Smooth muscle cell (in vitro differentiated cells): Measurements from ENCODE around the gene MRPL4. TPM values are rescaled to one million over a fixed set of nuclear protein-coding genes. Genes with fewer than 3 reads are reported as not detected.
A peak's percentile ranks its signal among the peaks of the same experiment; 100 is the strongest.

Source experiments
- DNase-seq: peaks from one replicate; lab custom pipeline; 2025; ENCODE audit not compliant: unreplicated experiment; lab: John Stamatoyannopoulos, UW
- H2AFZ ChIP-seq: fragments of 200-600 bp; sonication (generic); 2 replicates; pipeline ENCODE4 v1.6.0; 2016; ENCODE audit warnings: antibody characterized with exemption, low read depth, mild to moderate bottlenecking
- H3F3A ChIP-seq: fragments of 200-600 bp; sonication (generic); 2 replicates; pipeline ENCODE4 v1.6.0; 2017; ENCODE audit warnings: antibody characterized with exemption, low read depth
- H3K27ac ChIP-seq: fragments of 200-600 bp; sonication (generic); 2 replicates; pipeline ENCODE4 v1.5.1; 2016; ENCODE audit warnings: low read depth, mild to moderate bottlenecking
- H3K27me3 ChIP-seq: fragments of 200-600 bp; sonication (generic); 2 replicates; pipeline ENCODE4 v1.6.1; 2016; ENCODE audit warnings: low read depth, mild to moderate bottlenecking
- H3K36me3 ChIP-seq: fragments of 200-600 bp; sonication (generic); 2 replicates; pipeline ENCODE4 v1.5.1; 2016; ENCODE audit warnings: low read depth
- H3K4me1 ChIP-seq: fragments of 200-600 bp; sonication (generic); 2 replicates; pipeline ENCODE4 v1.5.1; 2016; ENCODE audit warnings: low read depth
- H3K4me2 ChIP-seq: fragments of 200-600 bp; sonication (generic); 2 replicates; pipeline ENCODE4 v1.6.0; 2016; ENCODE audit warnings: mild to moderate bottlenecking
- H3K4me3 ChIP-seq: fragments of 200-600 bp; sonication (generic); 2 replicates; pipeline ENCODE4 v1.5.1; 2016; ENCODE audit warnings: mild to moderate bottlenecking
- H3K79me2 ChIP-seq: fragments of 200-600 bp; sonication (generic); 2 replicates; pipeline ENCODE4 v1.6.0; 2016; ENCODE audit warnings: low read depth, mild to moderate bottlenecking
- H3K9ac ChIP-seq: fragments of 200-600 bp; sonication (generic); 2 replicates; pipeline ENCODE4 v1.6.0; 2016; ENCODE audit warnings: low read depth
- H3K9me3 ChIP-seq: fragments of 200-600 bp; sonication (generic); replicated peaks from 2 replicates; pipeline ENCODE4 v1.5.1; 2016; ENCODE audit warnings: low read depth
- H4K20me1 ChIP-seq: fragments of 200-600 bp; sonication (generic); 2 replicates; pipeline ENCODE4 v1.6.0; 2016; ENCODE audit warnings: low read depth
- WGBS: methylation state at CpG from one replicate; pipeline ENCODE4 v1.1.7; 2016; ENCODE audit warnings: low lambda C conversion rate; 5-methylcytosine and 5-hydroxymethylcytosine counted together
- polyA plus RNA-seq: library from polyadenylated mRNA; unstranded; fragments of >200 nt; fragmentation: Nextera tagmentation; extraction: Ambion mirVana; gene quantifications from 2 replicates; pipeline ENCODE4 v1.2.1, GENCODE V29; 2016
- total RNA-seq: library from RNA; depleted of rRNA; stranded (reverse); fragments of >200 nt; gene quantifications from 2 replicates; pipeline ENCODE4 v1.2.3, GENCODE V29; 2014
- TF ChIP-seq, protein P1 (sequence below): fragments of 200-600 bp; sonication (generic); IDR thresholded peaks from 2 replicates; pipeline ENCODE4 v1.5.1; 2017; ENCODE audit warnings: borderline replicate concordance, mild to moderate bottlenecking, antibody characterized with exemption; ENCODE audit not compliant: insufficient read depth, poor library complexity, severe bottlenecking

Gene MRPL4
- total and polyA plus RNA-seq, 2 experiments from 2014 or later: 47.8 to 63.5 TPM

DNA sequence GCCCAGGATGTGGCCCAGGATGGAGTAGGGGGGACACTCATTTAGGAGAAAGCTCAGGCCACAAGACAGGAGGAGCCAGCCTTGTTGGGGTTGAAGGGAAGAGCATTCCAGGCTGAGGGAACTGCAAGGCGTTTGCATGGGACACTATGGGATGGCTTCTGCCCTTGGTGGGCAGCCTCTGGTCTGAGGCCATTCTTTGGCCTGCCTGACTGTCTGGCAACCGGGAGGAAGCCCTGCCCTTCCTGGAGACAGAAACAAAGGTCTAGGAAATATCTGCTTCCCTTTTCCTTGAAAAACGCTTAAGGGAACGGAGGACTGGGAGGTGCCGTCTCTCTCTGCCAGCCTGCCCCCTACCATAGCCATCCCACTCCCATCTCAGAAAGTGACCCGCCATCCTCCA, 16.1 kb downstream of the MRPL4 start:
- 92% methylated on average over 6 of the region's 6 CpGs for WGBS
- Histone ChIP-seq H3K79me2 (no peaks in the 10 kb centered on the region), H3K4me1 (no peaks in the 10 kb centered on the region), H3K9me3 (no peaks in the 10 kb centered on the region), H4K20me1 (no peaks in the 10 kb centered on the region), H2AFZ (no peak overlapping the region), H3K9ac (no peak overlapping the region), H3K4me2 (no peak overlapping the region), H3K36me3 (no peaks in the 10 kb centered on the region), H3K27ac (no peak overlapping the region), H3F3A (no peaks in the 10 kb centered on the region), H3K27me3 (peaks cover 9% of the 10 kb centered on the region), H3K4me3 (no peak overlapping the region)
- no peak for DNase-seq
- TF ChIP-seq, protein P1, sequence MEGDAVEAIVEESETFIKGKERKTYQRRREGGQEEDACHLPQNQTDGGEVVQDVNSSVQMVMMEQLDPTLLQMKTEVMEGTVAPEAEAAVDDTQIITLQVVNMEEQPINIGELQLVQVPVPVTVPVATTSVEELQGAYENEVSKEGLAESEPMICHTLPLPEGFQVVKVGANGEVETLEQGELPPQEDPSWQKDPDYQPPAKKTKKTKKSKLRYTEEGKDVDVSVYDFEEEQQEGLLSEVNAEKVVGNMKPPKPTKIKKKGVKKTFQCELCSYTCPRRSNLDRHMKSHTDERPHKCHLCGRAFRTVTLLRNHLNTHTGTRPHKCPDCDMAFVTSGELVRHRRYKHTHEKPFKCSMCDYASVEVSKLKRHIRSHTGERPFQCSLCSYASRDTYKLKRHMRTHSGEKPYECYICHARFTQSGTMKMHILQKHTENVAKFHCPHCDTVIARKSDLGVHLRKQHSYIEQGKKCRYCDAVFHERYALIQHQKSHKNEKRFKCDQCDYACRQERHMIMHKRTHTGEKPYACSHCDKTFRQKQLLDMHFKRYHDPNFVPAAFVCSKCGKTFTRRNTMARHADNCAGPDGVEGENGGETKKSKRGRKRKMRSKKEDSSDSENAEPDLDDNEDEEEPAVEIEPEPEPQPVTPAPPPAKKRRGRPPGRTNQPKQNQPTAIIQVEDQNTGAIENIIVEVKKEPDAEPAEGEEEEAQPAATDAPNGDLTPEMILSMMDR: no peak

DNA sequence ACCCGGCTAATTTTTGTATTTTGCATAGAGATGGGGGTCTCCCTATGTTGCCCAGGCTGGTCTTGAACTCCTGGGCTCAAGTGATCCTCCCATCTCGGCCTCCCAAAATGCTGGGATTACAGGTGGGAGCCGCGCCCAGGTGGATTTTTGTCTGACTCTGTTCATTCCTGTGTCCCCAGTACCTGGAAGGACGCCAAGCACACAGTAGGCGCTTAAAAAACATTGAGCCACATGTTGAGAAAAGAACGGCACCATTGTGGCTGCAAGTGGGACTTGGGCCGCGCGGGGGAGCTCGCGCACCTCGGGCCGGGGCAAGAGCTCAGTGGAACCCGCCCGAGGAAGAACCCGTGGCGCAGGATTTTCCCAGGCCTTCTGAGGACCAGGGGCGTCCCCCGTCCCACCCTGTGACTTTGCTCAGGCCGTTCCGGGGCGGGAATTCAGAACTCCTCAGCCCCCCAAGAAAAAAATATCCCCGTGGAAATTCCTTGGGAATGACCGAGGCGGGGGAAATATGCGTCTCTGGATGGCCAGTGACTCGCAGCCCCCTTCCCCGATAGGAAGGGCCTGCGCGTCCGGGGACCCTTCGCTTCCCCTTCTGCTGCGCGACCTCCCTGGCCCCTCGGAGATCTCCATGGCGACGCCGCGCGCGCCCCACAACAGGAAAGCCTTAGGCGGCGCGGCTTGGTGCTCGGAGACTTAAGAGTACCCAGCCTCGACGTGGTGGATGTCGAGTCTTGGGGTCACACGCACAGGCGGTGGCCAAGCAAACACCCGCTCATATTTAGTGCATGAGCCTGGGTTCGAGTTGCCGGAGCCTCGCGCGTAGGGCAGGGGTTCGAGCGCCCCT, 17.5 kb downstream of the MRPL4 start:
- WGBS: 12% methylated on average over 59 of the region's 59 CpGs
- no peaks in the 10 kb centered on the region for H3K36me3 ChIP-seq
- no peaks in the 10 kb centered on the region for H3K79me2 ChIP-seq
- H3F3A ChIP-seq: no peaks in the 10 kb centered on the region
- no peaks in the 10 kb centered on the region for H4K20me1 ChIP-seq
- H3K4me3 ChIP-seq: peak overlapping the region; percentile 45
- TF ChIP-seq, protein P1: peak; percentile 91
- H3K4me1 ChIP-seq: no peaks in the 10 kb centered on the region
- H3K27me3 ChIP-seq: peaks cover 9% of the 10 kb centered on the region
- peak overlapping the region; percentile 19 for H3K9ac ChIP-seq
- peak overlapping the region; percentile 83 for H3K4me2 ChIP-seq
- peak; percentile 54 for DNase-seq
- H2AFZ ChIP-seq: peak overlapping the region; percentile 88
- H3K9me3 ChIP-seq: no peaks in the 10 kb centered on the region
- H3K27ac ChIP-seq: no peak overlapping the region

DNA sequence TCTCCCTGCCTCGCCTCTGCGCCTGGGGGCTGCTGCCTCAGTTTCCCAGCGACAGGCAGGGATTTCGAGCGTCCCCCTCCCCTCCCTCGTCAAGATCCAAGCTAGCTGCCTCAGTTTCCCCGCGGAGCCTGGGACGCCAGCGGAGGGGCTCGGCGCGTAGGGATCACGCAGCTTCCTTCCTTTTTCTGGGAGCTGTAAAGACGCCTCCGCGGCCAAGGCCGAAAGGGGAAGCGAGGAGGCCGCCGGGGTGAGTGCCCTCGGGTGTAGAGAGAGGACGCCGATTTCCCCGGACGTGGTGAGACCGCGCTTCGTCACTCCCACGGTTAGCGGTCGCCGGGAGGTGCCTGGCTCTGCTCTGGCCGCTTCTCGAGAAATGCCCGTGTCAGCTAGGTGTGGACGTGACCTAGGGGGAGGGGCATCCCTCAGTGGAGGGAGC, 18.2 kb downstream of the MRPL4 start:
- TF ChIP-seq, protein P1: no peak
- no peak overlapping the region for H3K27ac ChIP-seq
- no peaks in the 10 kb centered on the region for H3K4me1 ChIP-seq

More for the DNA sequence above, 18.2 kb downstream of the MRPL4 start:
- WGBS: 12% methylated on average over 37 of the region's 37 CpGs
- Histone ChIP-seq H3K4me2 (peak overlapping the region; percentile 83), H3F3A (no peaks in the 10 kb centered on the region), H4K20me1 (no peaks in the 10 kb centered on the region), H2AFZ (peak overlapping the region; percentile 88), H3K79me2 (no peaks in the 10 kb centered on the region), H3K9me3 (no peaks in the 10 kb centered on the region), H3K27me3 (peaks cover 9% of the 10 kb centered on the region), H3K9ac (peak overlapping the region; percentile 19), H3K4me3 (peak overlapping the region; percentile 45), H3K36me3 (no peaks in the 10 kb centered on the region)
- no peak for DNase-seq
